Measurements from ENCODE around the gene XYLT1. TPM values are rescaled to one million over a fixed set of nuclear protein-coding genes. Genes with fewer than 3 reads are reported as not detected.

Gene XYLT1
- total RNA-seq, 1 experiment from 2014 or later, result under 0.01 TPM

- no peak overlapping the region for H3K4me3 ChIP-seq
- no peaks in the 10 kb centered on the region for H3K9me3 ChIP-seq (replicated peaks)
- no peaks in the 10 kb centered on the region for H3K36me3 ChIP-seq
- no peak for DNase-seq
- H3K27me3 ChIP-seq, result no peaks in the 10 kb centered on the region
- H3K4me1 ChIP-seq, result no peaks in the 10 kb centered on the region
- no peak overlapping the region for H3K27ac ChIP-seq
Measured at GRCh38 chr16:17287166-17287800, 183.5 kb downstream of the XYLT1 start.

GRCh38 chr16:17286443-17286842 is 184.3 kb downstream of the XYLT1 start:
- no peak overlapping the region for H3K27ac ChIP-seq
- H3K4me1 ChIP-seq, result no peaks in the 10 kb centered on the region
- H3K4me3 ChIP-seq, result no peak overlapping the region
- no peaks in the 10 kb centered on the region for H3K36me3 ChIP-seq
- DNase-seq, result no peak
- H3K9me3 ChIP-seq (replicated peaks), result no peaks in the 10 kb centered on the region
- H3K27me3 ChIP-seq, result no peaks in the 10 kb centered on the region

- Histone ChIP-seq H3K4me1 (no peaks in the 10 kb centered on the region), H3K27me3 (no peaks in the 10 kb centered on the region), H3K27ac (no peak overlapping the region), H3K4me3 (no peak overlapping the region), H3K36me3 (no peaks in the 10 kb centered on the region), H3K9me3 (replicated peaks) (no peaks in the 10 kb centered on the region)
- no peak for DNase-seq
Measured at GRCh38 chr16:17283016-17283415, 187.7 kb downstream of the XYLT1 start.

- H3K27me3 ChIP-seq, result no peaks in the 10 kb centered on the region
- H3K9me3 ChIP-seq (replicated peaks), result no peaks in the 10 kb centered on the region
- DNase-seq, result no peak
- H3K36me3 ChIP-seq, result no peaks in the 10 kb centered on the region
- H3K4me3 ChIP-seq, result no peak overlapping the region
- H3K27ac ChIP-seq, result no peak overlapping the region
- H3K4me1 ChIP-seq, result no peaks in the 10 kb centered on the region
Measured at GRCh38 chr16:17282247-17282646, 188.5 kb downstream of the XYLT1 start.

DNA sequence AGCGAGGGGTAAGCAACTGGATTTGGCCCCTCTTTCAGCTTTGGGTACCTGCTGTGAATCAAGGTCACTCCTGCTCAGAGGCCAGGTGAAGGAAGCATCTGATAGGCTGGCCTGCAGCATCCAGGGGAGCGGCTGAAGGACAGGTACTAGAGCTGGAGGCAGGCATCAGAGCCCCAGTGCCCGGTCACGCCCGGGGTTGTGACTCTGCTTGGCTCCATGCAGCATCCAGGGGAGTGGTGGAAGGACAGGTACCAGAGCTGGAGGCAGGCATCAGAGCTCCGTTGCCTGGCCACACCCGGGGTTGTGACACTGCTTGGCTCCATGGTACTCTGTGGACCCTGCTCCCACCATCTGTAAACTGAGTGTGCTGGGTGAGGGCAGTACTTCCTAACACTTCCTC is 189.7 kb downstream of the XYLT1 start:
- Histone ChIP-seq H3K27me3 (no peaks in the 10 kb centered on the region), H3K27ac (no peak overlapping the region), H3K4me1 (no peaks in the 10 kb centered on the region), H3K4me3 (no peak overlapping the region), H3K9me3 (replicated peaks) (no peaks in the 10 kb centered on the region), H3K36me3 (no peaks in the 10 kb centered on the region)
- DNase-seq, result no peak

- Histone ChIP-seq H3K9me3 (replicated peaks) (no peaks in the 10 kb centered on the region), H3K36me3 (no peaks in the 10 kb centered on the region), H3K27me3 (no peaks in the 10 kb centered on the region), H3K4me3 (no peak overlapping the region), H3K27ac (no peak overlapping the region), H3K4me1 (no peaks in the 10 kb centered on the region)
- no peak for DNase-seq
Measured at GRCh38 chr16:17278988-17279387, 191.8 kb downstream of the XYLT1 start.

DNA sequence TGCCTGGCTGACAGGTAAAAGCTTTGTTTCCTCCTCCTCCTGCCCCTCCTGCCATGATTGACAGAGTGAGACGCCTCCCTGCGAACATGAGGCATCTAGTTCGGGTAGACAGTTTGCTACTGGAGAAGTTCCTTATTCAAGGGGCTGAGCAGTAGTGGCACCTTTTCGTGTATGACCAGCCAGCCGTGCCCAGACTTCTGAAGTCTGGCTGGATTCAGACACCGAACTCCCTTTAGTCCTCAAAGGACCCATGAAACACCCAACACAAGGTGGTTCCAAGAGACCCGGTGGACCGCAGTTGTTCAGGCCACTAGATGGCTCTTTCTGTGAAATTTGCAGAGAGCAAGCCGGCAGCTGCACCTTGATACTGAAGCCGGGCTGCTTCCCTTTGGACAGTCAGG is 192.8 kb downstream of the XYLT1 start:
- Histone ChIP-seq H3K4me3 (no peak overlapping the region), H3K27me3 (no peaks in the 10 kb centered on the region), H3K27ac (no peak overlapping the region), H3K4me1 (no peaks in the 10 kb centered on the region), H3K9me3 (replicated peaks) (no peaks in the 10 kb centered on the region), H3K36me3 (no peaks in the 10 kb centered on the region)
- no peak for DNase-seq

DNA sequence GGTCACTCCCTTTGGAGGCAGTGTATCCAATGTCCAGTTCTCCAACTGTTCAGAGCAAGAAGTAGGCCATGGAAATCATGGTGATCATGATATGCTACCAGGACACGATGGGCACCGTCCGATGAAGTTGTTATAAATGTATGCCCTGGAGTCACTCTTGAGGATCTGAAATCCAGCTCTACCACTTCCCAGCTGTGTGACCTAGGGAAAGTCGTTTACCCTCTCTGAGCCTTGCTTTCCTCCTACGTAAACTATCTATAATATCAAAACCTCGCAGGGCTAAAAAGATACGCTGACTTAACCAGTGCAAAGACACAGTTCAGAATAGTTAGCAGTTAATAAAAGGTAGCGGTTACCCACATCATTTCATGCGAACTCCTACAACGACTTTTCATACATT is 194.2 kb downstream of the XYLT1 start:
- H3K36me3 ChIP-seq, result no peaks in the 10 kb centered on the region
- H3K27ac ChIP-seq, result no peak overlapping the region
- no peak overlapping the region for H3K4me3 ChIP-seq
- DNase-seq, result no peak
- no peaks in the 10 kb centered on the region for H3K27me3 ChIP-seq
- H3K9me3 ChIP-seq (replicated peaks), result no peaks in the 10 kb centered on the region
- 0 out of 2 replicates have a peak, but pooled peaks cover 2% of the 10 kb centered on the region for H3K4me1 ChIP-seq

- H3K27me3 ChIP-seq, result no peaks in the 10 kb centered on the region
Measured at GRCh38 chr16:17276010-17276530, 194.7 kb downstream of the XYLT1 start.

GRCh38 chr16:17275076-17276009 is 195.4 kb downstream of the XYLT1 start:
- Histone ChIP-seq H3K27me3 (no peaks in the 10 kb centered on the region), H3K9me3 (replicated peaks) (no peaks in the 10 kb centered on the region), H3K4me3 (no peak overlapping the region), H3K36me3 (no peaks in the 10 kb centered on the region), H3K27ac (no peak overlapping the region), H3K4me1 (peaks cover 2% of the 10 kb centered on the region; the same call in 1 of the 2 replicates)
- no peak for DNase-seq

More at GRCh38 chr16:17276010-17276530, 194.7 kb downstream of the XYLT1 start:
- no peak overlapping the region for H3K4me3 ChIP-seq
- H3K4me1 ChIP-seq, result peaks cover 2% of the 10 kb centered on the region; the same call in 1 of the 2 replicates
- H3K36me3 ChIP-seq, result no peaks in the 10 kb centered on the region
- no peaks in the 10 kb centered on the region for H3K9me3 ChIP-seq (replicated peaks)
- no peak overlapping the region for H3K27ac ChIP-seq
- DNase-seq, result no peak

- Histone ChIP-seq H3K4me1 (peaks cover 6% of the 10 kb centered on the region; the same call in 1 of the 2 replicates), H3K27me3 (no peaks in the 10 kb centered on the region), H3K4me3 (no peak overlapping the region), H3K36me3 (no peaks in the 10 kb centered on the region), H3K27ac (no peak overlapping the region), H3K9me3 (replicated peaks) (no peaks in the 10 kb centered on the region)
- DNase-seq, result peak in 1 of 2 experiments; percentile 7
Measured at GRCh38 chr16:17273142-17273561, 197.6 kb downstream of the XYLT1 start.

DNA sequence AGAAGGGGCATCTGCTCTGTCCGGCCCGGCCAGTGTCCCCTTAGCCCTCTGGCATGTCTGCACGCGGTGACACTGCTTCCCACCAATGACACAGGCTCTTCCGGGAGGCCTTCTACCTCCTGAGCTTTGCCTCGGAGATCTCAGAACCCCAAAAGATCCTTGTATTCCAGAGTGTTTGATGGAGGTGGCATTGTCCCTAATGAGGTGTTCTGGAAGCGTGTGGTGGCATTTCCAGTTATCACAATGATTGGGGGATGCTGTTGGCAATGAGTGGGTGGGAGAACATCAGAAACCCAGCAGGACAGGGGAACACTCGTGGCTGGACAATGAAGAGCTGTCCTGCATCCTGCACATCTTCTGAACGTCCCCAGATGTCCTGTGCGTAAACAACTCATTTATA is 198.0 kb downstream of the XYLT1 start:
- H3K4me1 ChIP-seq, result peaks cover 6% of the 10 kb centered on the region; the same call in 1 of the 2 replicates
- no peak overlapping the region for H3K27ac ChIP-seq

DNA sequence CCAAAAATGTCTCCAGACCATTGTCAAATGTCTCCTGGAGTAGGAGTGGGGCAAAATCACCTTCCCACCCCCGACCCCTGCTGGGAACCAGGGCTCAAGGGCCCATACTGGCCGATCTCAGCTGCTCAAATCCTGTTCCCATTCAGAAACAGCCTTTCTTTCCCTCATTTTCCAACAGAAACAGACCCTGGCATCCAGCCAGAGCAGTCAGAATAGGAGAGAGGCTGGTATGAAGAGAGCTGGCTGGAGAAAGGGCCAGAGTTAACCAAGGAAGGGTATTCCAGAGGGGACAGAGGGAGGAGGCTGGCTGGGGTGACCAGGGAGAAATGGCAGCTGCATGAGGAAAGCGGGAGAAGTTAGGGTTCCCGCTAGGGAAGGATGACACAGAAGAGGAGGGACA is 199.1 kb downstream of the XYLT1 start:
- DNase-seq, result peak in 1 of 2 experiments; percentile 27

More for the DNA sequence above, 198.0 kb downstream of the XYLT1 start:
- H3K27me3 ChIP-seq, result no peaks in the 10 kb centered on the region
- DNase-seq, result no peak
- H3K36me3 ChIP-seq, result no peaks in the 10 kb centered on the region
- H3K4me3 ChIP-seq, result no peak overlapping the region
- H3K9me3 ChIP-seq (replicated peaks), result no peaks in the 10 kb centered on the region

GRCh38 chr16:17270683-17271109 is 200.1 kb downstream of the XYLT1 start:
- no peak overlapping the region for H3K4me3 ChIP-seq
- H3K4me1 ChIP-seq, result peaks cover 6% of the 10 kb centered on the region; the same call in 1 of the 2 replicates
- no peak overlapping the region for H3K27ac ChIP-seq
- no peaks in the 10 kb centered on the region for H3K9me3 ChIP-seq (replicated peaks)
- DNase-seq, result peak; percentile 16 to 44
- no peaks in the 10 kb centered on the region for H3K36me3 ChIP-seq
- no peaks in the 10 kb centered on the region for H3K27me3 ChIP-seq

More for the DNA sequence above, 199.1 kb downstream of the XYLT1 start:
- H3K27me3 ChIP-seq, result no peaks in the 10 kb centered on the region
- H3K9me3 ChIP-seq (replicated peaks), result no peaks in the 10 kb centered on the region
- H3K4me1 ChIP-seq, result peaks cover 6% of the 10 kb centered on the region; the same call in 1 of the 2 replicates
- no peak overlapping the region for H3K27ac ChIP-seq
- no peaks in the 10 kb centered on the region for H3K36me3 ChIP-seq
- no peak overlapping the region for H3K4me3 ChIP-seq

DNA sequence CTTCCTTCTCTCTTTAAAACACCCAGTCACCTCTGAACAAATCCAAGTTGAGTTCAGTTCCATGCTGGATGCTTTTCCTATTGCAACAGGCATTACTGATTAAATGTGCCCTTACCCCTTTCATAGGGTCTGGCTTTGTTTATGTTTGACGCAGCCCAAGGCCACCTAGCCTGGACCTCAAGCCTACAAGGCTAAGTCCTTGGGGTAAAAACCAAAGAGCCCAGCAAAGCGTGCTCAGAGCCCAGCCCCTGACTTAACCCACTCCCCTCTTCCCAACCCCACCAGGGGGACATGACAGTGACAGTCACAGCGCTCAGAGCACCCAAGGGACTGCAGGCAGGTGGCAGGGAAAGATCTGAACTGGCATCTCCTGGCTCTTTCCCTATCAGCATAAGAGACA is 200.6 kb downstream of the XYLT1 start:
- H3K27me3 ChIP-seq, result no peaks in the 10 kb centered on the region
- no peak overlapping the region for H3K27ac ChIP-seq

More for the DNA sequence above, 200.6 kb downstream of the XYLT1 start:
- Histone ChIP-seq H3K36me3 (no peaks in the 10 kb centered on the region), H3K4me1 (peaks cover 6% of the 10 kb centered on the region; the same call in 1 of the 2 replicates), H3K9me3 (replicated peaks) (no peaks in the 10 kb centered on the region), H3K4me3 (no peak overlapping the region)
- DNase-seq, result no peak
